Measurements from ENCODE around the gene PDZK1. TPM values are rescaled to one million over a fixed set of nuclear protein-coding genes. Genes with fewer than 3 reads are reported as not detected.
"Not testable (repeated sequence)": the region's sequence is repeated elsewhere in the genome, so short reads cannot be mapped to it uniquely, and the experiment has no call there.

The PDZK1 gene
- total RNA-seq, 2 donors from 2014 or later: 1.3 to 7.4 TPM

DNA sequence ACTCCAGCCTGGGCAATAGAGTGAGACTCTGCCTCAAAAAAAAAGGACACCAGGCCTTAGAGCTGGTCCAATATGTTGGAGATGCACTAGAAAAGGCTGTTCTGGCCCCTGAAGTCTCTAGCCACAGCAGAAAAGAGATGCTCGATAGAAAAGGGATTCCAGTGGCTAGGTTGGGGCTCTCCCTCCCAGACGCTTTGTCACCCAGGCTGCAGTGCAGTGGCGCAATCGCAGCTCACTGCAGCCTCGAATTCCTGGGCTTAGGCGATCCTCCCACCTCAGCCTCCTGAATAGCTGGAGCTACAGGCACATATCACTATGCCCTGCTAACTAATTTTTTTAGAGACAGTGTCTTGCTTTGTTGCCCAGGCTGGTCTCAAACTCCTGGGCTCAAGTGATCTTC lies 18.2 kb downstream of the PDZK1 start:
- no peak overlapping the region for H3K4me3 ChIP-seq
- TF ChIP-seq, protein P1, sequence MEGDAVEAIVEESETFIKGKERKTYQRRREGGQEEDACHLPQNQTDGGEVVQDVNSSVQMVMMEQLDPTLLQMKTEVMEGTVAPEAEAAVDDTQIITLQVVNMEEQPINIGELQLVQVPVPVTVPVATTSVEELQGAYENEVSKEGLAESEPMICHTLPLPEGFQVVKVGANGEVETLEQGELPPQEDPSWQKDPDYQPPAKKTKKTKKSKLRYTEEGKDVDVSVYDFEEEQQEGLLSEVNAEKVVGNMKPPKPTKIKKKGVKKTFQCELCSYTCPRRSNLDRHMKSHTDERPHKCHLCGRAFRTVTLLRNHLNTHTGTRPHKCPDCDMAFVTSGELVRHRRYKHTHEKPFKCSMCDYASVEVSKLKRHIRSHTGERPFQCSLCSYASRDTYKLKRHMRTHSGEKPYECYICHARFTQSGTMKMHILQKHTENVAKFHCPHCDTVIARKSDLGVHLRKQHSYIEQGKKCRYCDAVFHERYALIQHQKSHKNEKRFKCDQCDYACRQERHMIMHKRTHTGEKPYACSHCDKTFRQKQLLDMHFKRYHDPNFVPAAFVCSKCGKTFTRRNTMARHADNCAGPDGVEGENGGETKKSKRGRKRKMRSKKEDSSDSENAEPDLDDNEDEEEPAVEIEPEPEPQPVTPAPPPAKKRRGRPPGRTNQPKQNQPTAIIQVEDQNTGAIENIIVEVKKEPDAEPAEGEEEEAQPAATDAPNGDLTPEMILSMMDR (IDR thresholded peaks at IDR 0.05): no peak
- H3K36me3 ChIP-seq: no peaks in the 10 kb centered on the region
- H3K9me3 ChIP-seq: no peaks in the 10 kb centered on the region
- no peak overlapping the region for H3K27ac ChIP-seq
- DNase-seq (ENCODE audit: low spot score): no peak
- no peaks in the 10 kb centered on the region for H3K27me3 ChIP-seq (replicated peaks; ENCODE audit: insufficient read depth)
- no peaks in the 10 kb centered on the region for H3K4me1 ChIP-seq (ENCODE audit: control insufficient read depth in 1 of 2, low read depth in 2 of 2)
- no peak for ATAC-seq (ENCODE audit: insufficient number of reproducible peaks, low FRiP score, low read depth)

GRCh38 chr1:145688328-145688727 lies 18.8 kb downstream of the PDZK1 start:
- Histone ChIP-seq H3K27me3 (replicated peaks; ENCODE audit: insufficient read depth) (no peaks in the 10 kb centered on the region), H3K36me3 (no peaks in the 10 kb centered on the region), H3K4me3 (no peak overlapping the region), H3K9me3 (no peaks in the 10 kb centered on the region), H3K4me1 (ENCODE audit: control insufficient read depth in 1 of 2, low read depth in 2 of 2) (no peaks in the 10 kb centered on the region), H3K27ac (no peak overlapping the region)
- TF ChIP-seq, protein P1 (IDR thresholded peaks at IDR 0.05): no peak
- ATAC-seq (ENCODE audit: insufficient number of reproducible peaks, low FRiP score, low read depth): no peak
- no peak for DNase-seq (ENCODE audit: low spot score)

- H3K27ac ChIP-seq; ATAC-seq (ENCODE audit: insufficient number of reproducible peaks, low FRiP score, low read depth); DNase-seq (ENCODE audit: low spot score); H3K27me3 ChIP-seq (replicated peaks; ENCODE audit: insufficient read depth); H3K9me3 ChIP-seq; H3K36me3 ChIP-seq; H3K4me1 ChIP-seq (ENCODE audit: control insufficient read depth in 1 of 2, low read depth in 2 of 2); H3K4me3 ChIP-seq: not testable (repeated sequence)
Observed at GRCh38 chr1:145686078-145686477, 21.1 kb downstream of the PDZK1 start.

- H3K4me1 ChIP-seq (ENCODE audit: control insufficient read depth in 1 of 2, low read depth in 2 of 2); ATAC-seq (ENCODE audit: insufficient number of reproducible peaks, low FRiP score, low read depth); H3K4me3 ChIP-seq; H3K27me3 ChIP-seq (replicated peaks; ENCODE audit: insufficient read depth); H3K36me3 ChIP-seq; H3K27ac ChIP-seq; DNase-seq (ENCODE audit: low spot score); H3K9me3 ChIP-seq: not testable (repeated sequence)
Observed at GRCh38 chr1:145684858-145685257, 22.3 kb downstream of the PDZK1 start.

DNA sequence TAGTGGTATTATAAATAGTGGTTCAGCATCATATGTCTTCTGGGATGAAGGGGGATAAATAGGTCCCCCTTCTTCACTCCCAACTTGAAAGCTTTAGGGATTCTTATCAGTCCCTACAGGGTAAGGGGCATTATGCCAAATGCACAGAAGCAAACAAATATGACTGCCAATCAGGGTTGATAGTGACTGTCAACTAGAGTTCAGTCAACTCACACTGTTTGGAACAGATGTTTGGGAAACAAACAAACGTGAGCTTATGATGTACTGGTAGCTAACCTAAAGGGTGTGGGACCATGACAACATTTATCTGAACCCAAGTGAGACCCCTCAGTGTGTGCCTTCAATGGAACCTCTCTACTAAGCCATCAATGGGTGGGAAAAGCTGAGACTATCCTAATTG lies 34.0 kb downstream of the PDZK1 start:
- ATAC-seq (ENCODE audit: insufficient number of reproducible peaks, low FRiP score, low read depth); DNase-seq (ENCODE audit: low spot score); H3K4me1 ChIP-seq (ENCODE audit: control insufficient read depth in 1 of 2, low read depth in 2 of 2); H3K9me3 ChIP-seq; H3K27ac ChIP-seq; H3K4me3 ChIP-seq; H3K27me3 ChIP-seq (replicated peaks; ENCODE audit: insufficient read depth); H3K36me3 ChIP-seq: not testable (repeated sequence)

DNA sequence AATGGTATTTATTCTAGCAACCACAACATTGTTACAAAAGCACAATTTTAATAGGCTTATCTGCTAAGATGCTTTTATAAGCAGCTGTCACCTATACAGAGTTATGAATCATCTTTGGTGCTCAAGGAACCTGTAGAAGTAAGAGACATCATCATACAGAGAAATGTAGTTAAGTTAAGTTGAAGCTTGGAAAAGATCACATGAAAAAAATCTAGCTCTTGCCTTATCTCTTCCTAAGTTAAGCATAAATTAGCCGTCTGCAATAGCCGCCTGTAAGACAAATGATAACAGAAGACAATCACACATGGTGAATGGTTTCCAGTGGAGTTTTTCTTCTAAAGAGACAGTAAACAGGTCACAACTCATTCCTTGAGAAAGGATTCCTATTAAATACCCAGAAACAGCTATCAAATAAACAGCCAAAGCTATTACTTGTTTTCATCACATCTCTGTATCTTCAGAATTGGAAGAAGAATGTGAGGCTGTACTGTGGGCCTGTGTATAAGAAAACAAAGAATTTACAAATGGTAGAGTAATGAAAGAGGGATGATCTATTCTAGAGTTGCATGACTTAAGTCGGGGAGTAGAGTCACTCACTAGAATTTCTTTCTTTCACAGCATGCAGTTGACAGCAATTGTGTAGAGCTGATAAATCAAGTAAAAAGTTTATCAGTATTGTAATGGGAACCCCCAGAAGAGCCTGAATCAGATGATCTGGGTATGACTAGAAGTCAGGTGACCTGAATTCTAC lies 36.0 kb downstream of the PDZK1 start:
- not testable (repeated sequence) for H3K27ac ChIP-seq; H3K27me3 ChIP-seq (replicated peaks; ENCODE audit: insufficient read depth); H3K4me3 ChIP-seq; DNase-seq (ENCODE audit: low spot score); ATAC-seq (ENCODE audit: insufficient number of reproducible peaks, low FRiP score, low read depth); H3K4me1 ChIP-seq (ENCODE audit: control insufficient read depth in 1 of 2, low read depth in 2 of 2); H3K36me3 ChIP-seq; H3K9me3 ChIP-seq

GRCh38 chr1:145665015-145665414 lies 42.2 kb downstream of the PDZK1 start:
- H3K27ac ChIP-seq; ATAC-seq (ENCODE audit: insufficient number of reproducible peaks, low FRiP score, low read depth); DNase-seq (ENCODE audit: low spot score); H3K4me3 ChIP-seq; H3K36me3 ChIP-seq; H3K27me3 ChIP-seq (replicated peaks; ENCODE audit: insufficient read depth); H3K9me3 ChIP-seq; H3K4me1 ChIP-seq (ENCODE audit: control insufficient read depth in 1 of 2, low read depth in 2 of 2): not testable (repeated sequence)

DNA sequence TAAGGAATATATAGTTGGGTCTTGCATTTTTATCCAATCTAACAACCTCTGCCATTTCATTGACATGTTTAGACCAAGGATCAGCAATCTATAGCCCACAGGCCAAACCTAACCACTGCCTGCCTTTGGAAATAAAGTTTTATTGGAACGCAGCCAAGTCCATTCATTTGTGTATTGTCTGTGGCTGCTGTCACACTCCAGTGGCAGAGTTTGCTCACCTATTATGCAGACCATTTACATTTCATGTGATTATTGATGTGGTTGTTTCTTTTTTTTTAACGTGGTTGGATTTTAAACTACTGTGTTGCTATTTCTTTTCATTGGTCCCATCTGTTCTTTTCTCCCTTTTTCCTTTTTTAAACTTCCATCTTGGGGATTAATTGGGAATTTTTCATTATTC lies 44.7 kb downstream of the PDZK1 start:
- not testable (repeated sequence) for H3K36me3 ChIP-seq; H3K27me3 ChIP-seq (replicated peaks; ENCODE audit: insufficient read depth); ATAC-seq (ENCODE audit: insufficient number of reproducible peaks, low FRiP score, low read depth); H3K9me3 ChIP-seq; H3K27ac ChIP-seq; DNase-seq (ENCODE audit: low spot score); H3K4me1 ChIP-seq (ENCODE audit: control insufficient read depth in 1 of 2, low read depth in 2 of 2); H3K4me3 ChIP-seq

- not testable (repeated sequence) for H3K36me3 ChIP-seq; DNase-seq (ENCODE audit: low spot score); H3K27ac ChIP-seq; H3K4me3 ChIP-seq; H3K9me3 ChIP-seq; H3K4me1 ChIP-seq (ENCODE audit: control insufficient read depth in 1 of 2, low read depth in 2 of 2); H3K27me3 ChIP-seq (replicated peaks; ENCODE audit: insufficient read depth); ATAC-seq (ENCODE audit: insufficient number of reproducible peaks, low FRiP score, low read depth)
Observed at GRCh38 chr1:145656245-145656943, 50.8 kb downstream of the PDZK1 start.

- not testable (repeated sequence) for H3K27ac ChIP-seq; H3K9me3 ChIP-seq; H3K4me1 ChIP-seq (ENCODE audit: control insufficient read depth in 1 of 2, low read depth in 2 of 2); H3K36me3 ChIP-seq; H3K4me3 ChIP-seq; H3K27me3 ChIP-seq (replicated peaks; ENCODE audit: insufficient read depth); ATAC-seq (ENCODE audit: insufficient number of reproducible peaks, low FRiP score, low read depth); DNase-seq (ENCODE audit: low spot score)
Observed at GRCh38 chr1:145643990-145644389, 63.2 kb downstream of the PDZK1 start.

- not testable (repeated sequence) for H3K27me3 ChIP-seq (replicated peaks; ENCODE audit: insufficient read depth); H3K4me3 ChIP-seq; DNase-seq (ENCODE audit: low spot score); H3K36me3 ChIP-seq; H3K9me3 ChIP-seq; H3K27ac ChIP-seq; H3K4me1 ChIP-seq (ENCODE audit: control insufficient read depth in 1 of 2, low read depth in 2 of 2); ATAC-seq (ENCODE audit: insufficient number of reproducible peaks, low FRiP score, low read depth)
Observed at GRCh38 chr1:145641886-145642285, 65.3 kb downstream of the PDZK1 start.
